Body of pancreas (tissue), 4 donors: ENCODE measurements around the gene MSL1. TPM values are rescaled to one million over a fixed set of nuclear protein-coding genes. Genes with fewer than 3 reads are reported as not detected.

Source experiments
- ATAC-seq: fragments of 150-250 bp; one replicate; pipeline ENCODE4 v1.9.1; 2016
- DNase-seq, 4 donors: peaks; one replicate each; pipeline ENCODE4 v3.0.0-alpha.2; 2019
- H3K27ac ChIP-seq, 4 donors: fragments of 200-600 bp; sonication (generic); 1 replicate in 3 of 4; 2 replicates in 1 of 4; pipeline versions ENCODE4 v1.5.1 to v1.6.1; 2016 to 2019; ENCODE audit warnings: mild to moderate bottlenecking in 1 of 4, mixed read lengths in 1 of 4, moderate library complexity in 1 of 4
- H3K27me3 ChIP-seq, 2 donors: fragments of 200-600 bp; sonication (generic); one replicate each; pipeline ENCODE4 v1.6.0; 2016; ENCODE audit warnings: mild to moderate bottlenecking in 1 of 2
- H3K36me3 ChIP-seq, 2 donors: fragments of 200-600 bp; sonication (generic); replicated peaks in 1 of 2; 2 replicates each; pipeline ENCODE4 v1.5.1; 2016; ENCODE audit warnings: low read depth in 2 of 2; ENCODE audit not compliant: insufficient read depth in 1 of 2
- H3K4me1 ChIP-seq: fragments of 200-600 bp; sonication (generic); one replicate; pipeline ENCODE4 v1.6.0; 2016
- H3K4me3 ChIP-seq, 2 donors: fragments of 200-600 bp; sonication (generic); 1 replicate in 1 of 2; 2 replicates in 1 of 2; pipeline ENCODE4 v1.5.1; 2016 to 2019
- H3K9me3 ChIP-seq, 3 donors: fragments of 200-600 bp; sonication (generic); 1 replicate in 2 of 3; 2 replicates in 1 of 3; pipeline ENCODE4 v1.5.1; 2016
- POLR2A ChIP-seq, 3 donors: fragments of 450-650 bp; IDR thresholded peaks; one replicate each; pipeline ENCODE4 v1.6.1; 2016; ENCODE audit warnings: antibody characterized with exemption in 3 of 3, mild to moderate bottlenecking in 2 of 3
- WGBS, 2 donors: methylation state at CpG; one replicate each; pipeline ENCODE4 v1.1.5; 2017; 5-methylcytosine and 5-hydroxymethylcytosine counted together
- intact Hi-C: fragments of 100-400 bp; cut with DNase I; formaldehyde crosslinking; loops from one replicate; pipeline ENCODE4 v1.15.1; 2023
- total RNA-seq, 2 donors: library from RNA; depleted of rRNA; stranded (reverse); fragments of >200 nt; gene quantifications; one replicate each; pipeline ENCODE4 v1.1.0, GENCODE V29; 2016
- TF ChIP-seq, protein P1 (sequence below), 7 experiments: fragments of 450-650 bp in 4 of 7; fragments of 200-600 bp in 3 of 7; sonication (generic) in 3 of 7; IDR thresholded peaks; one replicate each; pipeline ENCODE4 v1.5.1; 2016 to 2019; ENCODE audit warnings: antibody characterized with exemption in 7 of 7

The MSL1 gene
- total RNA-seq, 2 donors from 2014 or later = 75.5 to 157 TPM

- 90% methylated on average over 3 of the region's 3 CpGs for WGBS, 2 donors
- ATAC-seq = no peak
- DNase-seq = no peak
- TF ChIP-seq POLR2A (IDR thresholded peaks at IDR 0.05) = no peak
- TF ChIP-seq, protein P1, sequence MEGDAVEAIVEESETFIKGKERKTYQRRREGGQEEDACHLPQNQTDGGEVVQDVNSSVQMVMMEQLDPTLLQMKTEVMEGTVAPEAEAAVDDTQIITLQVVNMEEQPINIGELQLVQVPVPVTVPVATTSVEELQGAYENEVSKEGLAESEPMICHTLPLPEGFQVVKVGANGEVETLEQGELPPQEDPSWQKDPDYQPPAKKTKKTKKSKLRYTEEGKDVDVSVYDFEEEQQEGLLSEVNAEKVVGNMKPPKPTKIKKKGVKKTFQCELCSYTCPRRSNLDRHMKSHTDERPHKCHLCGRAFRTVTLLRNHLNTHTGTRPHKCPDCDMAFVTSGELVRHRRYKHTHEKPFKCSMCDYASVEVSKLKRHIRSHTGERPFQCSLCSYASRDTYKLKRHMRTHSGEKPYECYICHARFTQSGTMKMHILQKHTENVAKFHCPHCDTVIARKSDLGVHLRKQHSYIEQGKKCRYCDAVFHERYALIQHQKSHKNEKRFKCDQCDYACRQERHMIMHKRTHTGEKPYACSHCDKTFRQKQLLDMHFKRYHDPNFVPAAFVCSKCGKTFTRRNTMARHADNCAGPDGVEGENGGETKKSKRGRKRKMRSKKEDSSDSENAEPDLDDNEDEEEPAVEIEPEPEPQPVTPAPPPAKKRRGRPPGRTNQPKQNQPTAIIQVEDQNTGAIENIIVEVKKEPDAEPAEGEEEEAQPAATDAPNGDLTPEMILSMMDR (IDR thresholded peaks at IDR 0.05) = no peak
- peaks cover 1 to 8% of the 10 kb centered on the region in 2 donors for H3K36me3 ChIP-seq
- intact Hi-C loops = no loop called here
- H3K4me1 ChIP-seq = peaks cover 33% of the 10 kb centered on the region
- no peaks in the 10 kb centered on the region for H3K27me3 ChIP-seq
- H3K27ac ChIP-seq = no peak overlapping the region
- H3K9me3 ChIP-seq = no peaks in the 10 kb centered on the region
- H3K4me3 ChIP-seq = no peak overlapping the region
Measured at GRCh38 chr17:40079545-40079944, 42.2 kb upstream of the MSL1 start.

- H3K36me3 ChIP-seq = peaks cover 9 to 24% of the 10 kb centered on the region in 2 donors
- WGBS, 2 donors = 91 to 98% methylated on average over 13 to 14 of the region's 14 CpGs
- H3K9me3 ChIP-seq = no peaks in the 10 kb centered on the region
- H3K27ac ChIP-seq = no peak overlapping the region
- H3K27me3 ChIP-seq = no peaks in the 10 kb centered on the region
- intact Hi-C loops = no loop called here
- H3K4me3 ChIP-seq = no peak overlapping the region
- no peak for DNase-seq
- TF ChIP-seq, protein P1 (IDR thresholded peaks at IDR 0.05) = no peak
- no peak for TF ChIP-seq POLR2A (IDR thresholded peaks at IDR 0.05)
- ATAC-seq = no peak
- H3K4me1 ChIP-seq = peaks cover 12% of the 10 kb centered on the region
Measured at GRCh38 chr17:40084477-40084876, 37.3 kb upstream of the MSL1 start.

- Histone ChIP-seq H3K4me1 (peaks cover 7% of the 10 kb centered on the region), H3K4me3 (no peak overlapping the region), H3K36me3 (peaks cover 9 to 24% of the 10 kb centered on the region in 2 donors), H3K9me3 (no peaks in the 10 kb centered on the region), H3K27ac (no peak overlapping the region), H3K27me3 (no peaks in the 10 kb centered on the region)
- DNase-seq = peak; percentile 64 to 78 (median 71)
- WGBS, 2 donors = 52 to 65% methylated on average over 13 to 17 of the region's 17 CpGs
- no peak for TF ChIP-seq POLR2A (IDR thresholded peaks at IDR 0.05)
- TF ChIP-seq, protein P1 (IDR thresholded peaks at IDR 0.05) = peak; percentile 73 to 91 (median 86)
- peak; percentile 66 for ATAC-seq
- intact Hi-C loops = no loop called here
Measured at GRCh38 chr17:40086150-40087044, 35.4 kb upstream of the MSL1 start.

GRCh38 chr17:40087049-40087794 is 34.5 kb upstream of the MSL1 start:
- peaks cover 14% of the 10 kb centered on the region for H3K4me1 ChIP-seq
- H3K4me3 ChIP-seq = no peak overlapping the region
- H3K36me3 ChIP-seq = peaks cover 9 to 24% of the 10 kb centered on the region in 2 donors
- H3K27ac ChIP-seq = no peak overlapping the region
- no peak for DNase-seq
- no peak for TF ChIP-seq POLR2A (IDR thresholded peaks at IDR 0.05)
- TF ChIP-seq, protein P1 (IDR thresholded peaks at IDR 0.05) = no peak
- 52 to 86% methylated on average over 4 to 6 of the region's 6 CpGs for WGBS, 2 donors
- no peaks in the 10 kb centered on the region for H3K27me3 ChIP-seq
- no peaks in the 10 kb centered on the region for H3K9me3 ChIP-seq
- intact Hi-C loops = no loop called here
- ATAC-seq = no peak
